GM21360 (cell line): ENCODE results near the gene PRMT1.
A peak's percentile ranks its signal among the peaks of the same experiment; 100 is the strongest.

Experiments
- ATAC-seq: cut with Tn5 transposase; IDR thresholded peaks from one replicate; pipeline ENCODE4 v1.9.1; 2021; ENCODE audit warnings: mild to moderate bottlenecking, moderate library complexity; ENCODE audit not compliant: unreplicated experiment

The PRMT1 gene

GRCh38 chr19:49666120-49666444 is 11.0 kb upstream of the PRMT1 start:
- no peak for ATAC-seq

DNA sequence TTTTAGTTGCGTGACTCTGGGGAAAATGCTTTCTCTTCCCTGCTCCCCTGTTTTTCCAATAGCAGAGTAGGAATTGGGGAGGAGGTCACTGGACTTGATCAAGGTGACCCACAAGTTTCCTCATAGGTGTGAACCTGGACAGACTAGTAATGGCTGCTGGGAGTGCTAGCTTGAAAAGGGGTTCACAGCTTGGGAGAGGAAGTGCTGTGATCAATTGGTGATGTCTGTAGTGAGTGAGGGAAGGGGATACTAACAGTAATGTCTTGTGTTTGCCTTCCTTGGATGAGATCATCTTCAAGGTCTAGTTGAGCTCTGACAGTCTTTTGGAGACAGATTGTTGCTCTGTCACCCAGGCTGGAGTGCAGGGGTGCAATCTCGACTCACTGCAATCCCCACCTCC is 9.6 kb upstream of the PRMT1 start:
- ATAC-seq = no peak

- no peak for ATAC-seq
Observed at GRCh38 chr19:49669516-49669915, 7.6 kb upstream of the PRMT1 start.

DNA sequence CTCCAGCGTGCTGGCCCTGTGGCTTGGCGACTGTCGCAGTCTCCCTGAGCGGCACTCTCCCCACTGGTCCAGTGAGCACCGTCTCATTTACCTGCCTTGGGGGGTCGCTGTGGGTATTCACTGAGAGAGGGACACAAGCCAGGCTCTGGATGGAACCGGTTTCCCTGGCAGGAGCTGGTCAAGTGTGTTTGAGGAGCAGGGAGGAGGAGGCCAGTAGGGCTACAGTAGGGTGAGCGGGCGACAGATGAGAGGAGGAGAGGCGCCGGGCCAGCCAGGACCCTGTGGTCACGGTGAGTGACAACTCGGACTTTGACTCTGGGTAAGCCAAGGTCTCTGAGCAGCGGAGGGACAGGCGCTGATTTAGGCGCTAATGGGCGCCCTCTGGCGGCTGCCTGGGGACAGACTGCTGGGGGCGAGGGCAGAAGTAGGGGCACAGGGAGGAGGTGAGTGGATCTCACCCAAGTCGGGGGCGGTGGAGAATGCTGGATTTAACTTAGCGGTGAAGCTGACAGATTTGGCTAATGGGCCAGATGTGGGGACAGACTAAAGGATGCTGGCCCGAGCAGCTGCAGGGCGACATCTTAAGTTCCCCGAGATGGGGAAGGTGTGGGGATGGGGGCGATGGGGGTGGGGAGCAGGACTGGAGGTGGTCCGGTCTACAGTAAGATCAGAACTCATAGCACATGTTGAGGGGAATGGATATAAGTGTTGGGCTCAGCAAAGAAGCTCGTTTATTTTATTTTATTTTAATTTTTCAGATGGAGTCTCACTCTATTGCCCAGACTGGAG is 4.7 kb upstream of the PRMT1 start:
- no peak for ATAC-seq

DNA sequence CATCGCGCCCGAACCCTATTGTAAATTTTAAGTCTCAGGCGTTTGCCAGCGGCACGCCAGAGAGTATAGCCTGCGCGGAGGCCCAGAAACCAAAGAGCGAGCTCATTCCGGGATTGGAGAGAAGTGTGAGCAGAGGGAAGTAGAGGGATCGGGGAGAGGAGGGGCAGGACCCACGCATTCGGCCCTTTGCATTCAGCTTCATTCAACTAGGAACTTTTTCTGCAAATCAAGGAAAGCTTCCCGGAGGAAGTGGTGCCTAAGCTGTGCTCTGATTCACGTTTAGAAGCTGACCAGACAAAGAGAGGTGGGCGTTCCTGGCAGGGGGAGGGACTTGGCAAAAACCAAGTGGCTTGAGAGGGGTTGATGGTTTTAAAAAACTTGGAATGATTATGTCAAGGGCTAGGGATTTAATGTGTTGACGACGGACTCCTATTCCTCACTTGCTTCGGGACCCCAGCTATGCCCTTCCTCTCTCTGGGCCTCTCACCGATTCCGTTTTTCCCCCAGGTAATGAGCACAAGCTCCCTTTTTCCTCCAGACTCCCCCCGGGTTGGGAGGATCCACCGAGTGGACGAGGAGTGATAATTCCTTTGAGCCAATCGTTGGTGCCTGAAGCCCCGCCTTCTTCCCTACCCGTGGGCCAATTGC is 811 bp upstream of the PRMT1 start:
- peak; percentile 21 for ATAC-seq

GRCh38 chr19:49676784-49677230 is 264 bp upstream of the PRMT1 start:
- peak; percentile 52 for ATAC-seq

- ATAC-seq = no peak
Observed at GRCh38 chr19:49677901-49678674, 1.0 kb downstream of the PRMT1 start.

DNA sequence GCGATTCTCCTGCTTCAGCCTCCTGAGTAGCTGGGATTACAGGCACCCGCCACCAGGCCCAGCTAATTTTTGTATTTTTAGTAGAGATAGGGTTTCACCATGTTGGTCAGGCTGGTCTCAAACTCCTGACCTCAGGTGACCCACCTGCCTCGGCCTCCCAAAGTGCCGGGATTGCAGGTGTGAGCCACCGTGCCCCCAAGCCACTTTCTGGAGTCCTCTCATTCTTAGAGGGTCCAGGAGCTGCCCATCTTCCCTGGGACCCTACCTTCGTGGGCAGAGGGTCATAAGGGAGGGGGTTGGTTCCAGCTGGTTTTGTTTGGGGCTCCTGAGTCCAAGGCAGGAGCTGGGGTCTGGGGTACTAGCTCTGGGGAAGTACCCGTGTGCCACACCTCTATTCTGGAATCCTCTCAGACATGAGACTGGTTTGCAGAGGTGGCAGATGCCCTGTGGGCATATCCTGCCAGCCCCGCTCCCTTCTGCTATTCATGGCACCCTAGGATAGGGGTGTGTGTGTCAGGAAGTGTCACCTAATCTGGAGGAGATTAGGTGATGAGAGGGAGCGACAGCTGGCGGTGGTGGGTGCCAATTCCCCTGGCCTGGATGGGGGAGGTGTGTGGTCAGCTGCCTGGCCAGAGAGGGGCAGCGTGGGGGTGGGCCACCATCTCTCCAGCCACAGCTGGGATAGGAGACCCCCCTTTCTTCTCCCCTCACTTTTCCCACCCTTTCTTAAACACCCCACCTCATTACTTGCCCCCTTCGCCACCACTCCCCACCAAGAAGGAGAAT is 2.1 kb downstream of the PRMT1 start:
- no peak for ATAC-seq

- no peak for ATAC-seq
Observed at GRCh38 chr19:49679771-49680413, 2.8 kb downstream of the PRMT1 start.

GRCh38 chr19:49680421-49681351 is 3.6 kb downstream of the PRMT1 start:
- ATAC-seq = no peak

GRCh38 chr19:49681830-49682229 is 4.8 kb downstream of the PRMT1 start:
- no peak for ATAC-seq

DNA sequence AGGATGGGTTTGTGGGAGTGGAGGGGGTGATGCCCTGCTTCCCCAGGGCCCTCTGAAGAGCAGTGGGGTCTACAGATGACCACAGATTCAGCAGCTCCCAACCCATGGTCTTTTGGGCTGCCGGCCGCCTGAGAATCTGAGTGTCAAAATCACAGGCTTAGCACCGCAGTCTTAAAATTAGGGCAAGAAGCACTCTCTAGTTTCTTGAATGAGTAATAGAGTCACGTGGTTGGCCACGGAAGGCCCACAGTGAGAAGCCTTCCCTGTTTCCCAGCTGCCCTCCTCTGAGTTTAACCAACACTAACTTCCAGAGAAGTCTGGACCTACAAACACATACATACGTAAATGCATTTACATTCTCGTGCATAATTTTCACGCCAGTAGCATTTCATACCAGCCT is 5.2 kb downstream of the PRMT1 start:
- no peak for ATAC-seq

- ATAC-seq = no peak
Observed at GRCh38 chr19:49683814-49684250, 6.8 kb downstream of the PRMT1 start.

- no peak for ATAC-seq
Observed at GRCh38 chr19:49684251-49684982, 7.3 kb downstream of the PRMT1 start.

DNA sequence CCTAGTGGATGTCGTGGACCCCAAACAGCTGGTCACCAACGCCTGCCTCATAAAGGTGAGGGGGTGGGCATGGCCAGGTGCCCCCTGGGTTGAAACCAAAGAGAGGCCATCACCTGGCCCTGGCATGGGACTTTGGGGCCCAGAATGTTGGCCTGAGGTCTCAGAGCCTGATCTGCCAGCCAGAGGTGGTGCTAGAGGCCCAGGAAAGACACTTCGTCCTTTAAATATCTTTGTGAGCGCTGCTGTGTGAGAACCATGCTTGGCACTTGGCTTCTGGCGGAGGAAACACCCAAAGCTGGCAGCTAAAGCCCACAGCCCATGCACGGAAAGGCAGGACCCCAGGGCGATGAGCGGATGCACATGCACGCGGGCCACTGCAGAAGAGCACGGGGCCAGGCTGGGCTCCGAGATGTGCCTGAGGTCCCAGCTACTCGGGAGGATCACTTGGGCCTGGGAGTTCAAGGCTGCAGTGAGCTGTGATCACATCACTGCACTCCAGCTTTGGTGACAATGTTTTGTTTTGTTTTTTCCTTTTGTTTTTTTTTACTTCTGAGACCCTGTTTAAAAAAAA is 8.0 kb downstream of the PRMT1 start:
- ATAC-seq = no peak

DNA sequence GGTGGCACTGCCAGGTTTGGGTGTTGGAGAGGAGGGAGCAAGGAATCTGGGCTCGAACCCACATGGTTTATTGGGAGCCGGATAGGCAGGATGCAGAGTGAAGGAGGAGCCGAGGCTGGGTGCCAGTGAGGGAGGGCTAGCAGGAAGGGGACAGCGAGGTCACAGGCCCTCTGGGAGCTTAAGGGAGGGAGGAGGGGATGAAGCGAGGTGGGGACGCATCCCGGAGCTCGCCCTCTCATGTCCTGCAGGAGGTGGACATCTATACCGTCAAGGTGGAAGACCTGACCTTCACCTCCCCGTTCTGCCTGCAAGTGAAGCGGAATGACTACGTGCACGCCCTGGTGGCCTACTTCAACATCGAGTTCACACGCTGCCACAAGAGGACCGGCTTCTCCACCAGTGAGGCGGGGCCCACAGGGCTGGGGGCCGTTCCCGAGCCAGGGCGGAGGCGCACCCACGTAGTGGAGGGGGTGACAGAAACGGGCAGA is 8.8 kb downstream of the PRMT1 start:
- no peak for ATAC-seq

GRCh38 chr19:49686503-49687088 is 9.5 kb downstream of the PRMT1 start:
- no peak for ATAC-seq

DNA sequence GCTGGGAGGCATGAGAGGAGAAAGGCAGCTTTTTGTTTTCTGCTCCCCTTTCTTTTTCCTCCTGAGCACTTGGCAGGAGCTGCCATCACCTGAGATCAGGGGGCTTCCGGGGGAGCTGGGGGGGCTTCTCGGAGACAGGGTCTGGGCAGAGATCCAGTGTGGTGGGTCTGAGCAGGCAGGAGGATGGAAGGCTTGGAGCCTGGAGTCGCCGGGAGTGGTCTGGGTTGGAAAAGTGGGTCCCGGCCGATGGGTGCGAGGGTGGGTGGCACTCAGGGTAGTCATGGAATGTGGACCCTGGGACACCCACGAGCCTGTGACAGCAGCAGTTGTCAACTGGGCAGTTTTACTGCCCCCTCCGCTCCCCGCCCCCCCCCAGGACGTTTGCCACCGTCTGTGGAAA is 10.1 kb downstream of the PRMT1 start:
- ATAC-seq = no peak
